ENCODE data around the gene HSD17B10. TPM values are rescaled to one million over a fixed set of nuclear protein-coding genes. Genes with fewer than 3 reads are reported as not detected.

Gene HSD17B10
- total RNA-seq, 1 experiment from 2014 or later = 112 TPM

DNA sequence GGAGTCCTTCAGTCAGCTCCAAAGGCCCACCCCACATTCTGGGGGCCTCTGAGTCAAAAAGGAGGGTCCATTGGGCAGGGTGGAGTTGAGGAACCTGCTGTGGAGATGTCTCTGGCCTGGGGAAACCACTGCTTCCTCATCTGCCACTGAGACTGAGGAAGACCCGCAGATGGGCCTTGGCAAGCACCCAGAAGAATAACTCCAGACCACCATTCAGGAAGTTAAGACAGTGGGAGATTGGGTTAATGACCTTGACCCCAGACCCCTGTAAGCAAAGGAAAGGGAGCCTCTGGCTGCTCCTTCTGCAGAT, 8.1 kb upstream of the HSD17B10 start:
- Histone ChIP-seq H3K9ac (ENCODE audit: extremely low read depth, insufficient read length, low read length) (no peak overlapping the region), H3T11ph (ENCODE audit: low read length) (no peak overlapping the region), H2BK15ac (ENCODE audit: low read depth, low read length) (no peak overlapping the region), H3K79me2 (ENCODE audit: insufficient read depth, low read length) (no peaks in the 10 kb centered on the region), H2AFZ (ENCODE audit: low read length) (no peak overlapping the region), H3K18ac (ENCODE audit: insufficient read length, low read depth, low read length) (no peak overlapping the region), H3K56ac (ENCODE audit: insufficient read length, low read depth, low read length) (no peak overlapping the region), H3K4me2 (ENCODE audit: insufficient read depth, insufficient read length, low read length) (peak overlapping the region; percentile 46), H4K91ac (ENCODE audit: insufficient read length, low read depth, low read length) (no peak overlapping the region), H2BK12ac (ENCODE audit: insufficient read length, low read depth, low read length) (no peak overlapping the region), H2BK120ac (ENCODE audit: low read depth, low read length, poor library complexity, severe bottlenecking) (no peak overlapping the region), H2AK5ac (ENCODE audit: insufficient read length, low read length) (no peak overlapping the region), H3K14ac (ENCODE audit: insufficient read depth, low read length) (no peak overlapping the region), H4K20me1 (ENCODE audit: control insufficient read depth, insufficient read depth, insufficient read length) (no peaks in the 10 kb centered on the region), H2BK5ac (ENCODE audit: insufficient read length, low read length) (no peak overlapping the region), H3K23me2 (ENCODE audit: insufficient read length, low read depth, low read length, poor library complexity, severe bottlenecking) (no peaks in the 10 kb centered on the region), H4K8ac (replicated peaks; ENCODE audit: insufficient read length, low read depth, low read length) (no peak overlapping the region), H2BK20ac (ENCODE audit: low read depth, low read length, poor library complexity, severe bottlenecking) (no peak overlapping the region), H3K4ac (ENCODE audit: low read depth, low read length) (no peak overlapping the region), H4K5ac (ENCODE audit: insufficient read length, low read depth, low read length) (no peak overlapping the region), H3K4me1 (ENCODE audit: insufficient read depth, low read length) (no peaks in the 10 kb centered on the region), H3K9me3 (ENCODE audit: control insufficient read depth, low read depth, low read length) (peaks cover 46% of the 10 kb centered on the region), H3K79me1 (ENCODE audit: insufficient read depth, low read depth, low read length, poor library complexity, severe bottlenecking) (no peaks in the 10 kb centered on the region), H3K27ac (ENCODE audit: insufficient read length, low read depth, low read length) (no peak overlapping the region), H3K23ac (ENCODE audit: insufficient read length, low read depth, low read length) (no peak overlapping the region), H3K27me3 (ENCODE audit: insufficient read depth, low read length) (no peaks in the 10 kb centered on the region)
- H3K27me3 Mint-ChIP-seq (ENCODE audit: low read depth) = peaks cover 12% of the 10 kb centered on the region
- TF ChIP-seq, protein P1, sequence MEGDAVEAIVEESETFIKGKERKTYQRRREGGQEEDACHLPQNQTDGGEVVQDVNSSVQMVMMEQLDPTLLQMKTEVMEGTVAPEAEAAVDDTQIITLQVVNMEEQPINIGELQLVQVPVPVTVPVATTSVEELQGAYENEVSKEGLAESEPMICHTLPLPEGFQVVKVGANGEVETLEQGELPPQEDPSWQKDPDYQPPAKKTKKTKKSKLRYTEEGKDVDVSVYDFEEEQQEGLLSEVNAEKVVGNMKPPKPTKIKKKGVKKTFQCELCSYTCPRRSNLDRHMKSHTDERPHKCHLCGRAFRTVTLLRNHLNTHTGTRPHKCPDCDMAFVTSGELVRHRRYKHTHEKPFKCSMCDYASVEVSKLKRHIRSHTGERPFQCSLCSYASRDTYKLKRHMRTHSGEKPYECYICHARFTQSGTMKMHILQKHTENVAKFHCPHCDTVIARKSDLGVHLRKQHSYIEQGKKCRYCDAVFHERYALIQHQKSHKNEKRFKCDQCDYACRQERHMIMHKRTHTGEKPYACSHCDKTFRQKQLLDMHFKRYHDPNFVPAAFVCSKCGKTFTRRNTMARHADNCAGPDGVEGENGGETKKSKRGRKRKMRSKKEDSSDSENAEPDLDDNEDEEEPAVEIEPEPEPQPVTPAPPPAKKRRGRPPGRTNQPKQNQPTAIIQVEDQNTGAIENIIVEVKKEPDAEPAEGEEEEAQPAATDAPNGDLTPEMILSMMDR (conservative IDR thresholded peaks at IDR 0.05) = no peak
- H3K36me3 Mint-ChIP-seq (ENCODE audit: insufficient read depth in 1 of 3, low read depth in 3 of 3) = no peaks in the 10 kb centered on the region; a peak in 2 of 7 replicates
- peaks cover 2 to 6% of the 10 kb centered on the region in 2 experiments; a peak in 3 of 4 replicates for H3K4me1 Mint-ChIP-seq
- WGBS (ENCODE audit: extremely low coverage, insufficient read length, low lambda C conversion rate) = no CpG with 5 or more reads among the region's 1 CpG
- H3K27ac Mint-ChIP-seq = no peak overlapping the region
- DNase-seq = no peak
- H3K9me3 Mint-ChIP-seq = peaks cover 66 to 75% of the 10 kb centered on the region in 2 experiments
- peak overlapping the region in 1 of 2 experiments; percentile 75; a peak in 2 of 5 replicates for H3K4me3 Mint-ChIP-seq

Measured in H9 (cell line).